Stimulated activated CD4-positive, alpha-beta T cell treated with anti-CD3 and anti-CD28 coated beads, TNF-alpha, amount 100 ng/mL, for 1 hour (primary cell): ENCODE measurements around the gene CCM2.
A peak's percentile ranks its signal among the peaks of the same experiment; 100 is the strongest.
"Not testable (repeated sequence)": the region's sequence is repeated elsewhere in the genome, so short reads cannot be mapped to it uniquely, and the experiment has no call there.

Experiments
- DNase-seq, 3 donors: peaks; one replicate each; pipeline ENCODE4 v3.0.0-alpha.2; 2020; ENCODE audit warnings: low read depth in 3 of 3, low spot score in 1 of 3

CCM2 gene

GRCh38 chr7:44999245-45000092 lies 532 bp upstream of the CCM2 start:
- peak; percentile 95 to 98 (median 97) for DNase-seq

GRCh38 chr7:45001138-45001694 lies 1.2 kb downstream of the CCM2 start:
- peak in 2 of 3 donors; percentile 30 to 51 for DNase-seq

DNA sequence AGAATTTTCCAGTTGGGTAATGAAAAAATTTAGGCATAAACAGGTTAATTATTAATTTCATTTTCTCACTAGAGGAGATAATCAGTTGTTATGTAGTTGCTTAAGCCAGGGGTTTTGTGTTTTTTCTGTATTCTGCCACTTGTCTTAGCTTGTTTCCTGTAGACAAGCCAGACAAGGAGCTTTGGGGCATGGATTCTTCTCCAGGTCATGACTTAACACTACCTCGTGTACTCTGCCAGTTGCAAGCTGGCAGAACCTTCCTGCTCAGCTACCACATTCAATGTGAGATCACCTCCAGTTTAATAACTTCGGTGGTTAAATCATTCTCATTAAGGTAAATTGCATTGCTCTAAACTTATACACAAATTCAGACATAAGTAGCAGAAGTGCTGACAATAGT lies 1.8 kb downstream of the CCM2 start:
- DNase-seq, result no peak

DNA sequence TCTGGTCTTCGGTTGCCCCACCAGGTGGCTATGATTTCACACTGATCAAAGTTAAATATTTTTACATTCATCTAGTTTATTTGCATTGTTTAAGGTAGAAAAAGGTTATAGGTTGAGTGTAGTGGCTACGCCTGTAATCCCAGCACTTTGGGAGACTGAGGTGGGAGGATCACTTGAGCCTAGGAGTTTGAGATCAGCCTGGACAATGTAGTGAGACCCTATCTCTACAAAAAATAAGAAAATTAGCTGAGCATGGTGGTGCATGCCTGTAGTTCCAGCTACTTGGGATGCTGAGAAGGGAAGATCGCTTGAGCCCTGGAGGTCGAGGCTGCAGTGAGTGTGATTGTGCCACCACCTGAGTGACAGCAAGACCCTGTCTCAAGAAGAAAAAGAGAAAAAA lies 3.8 kb downstream of the CCM2 start:
- DNase-seq, result no peak

DNA sequence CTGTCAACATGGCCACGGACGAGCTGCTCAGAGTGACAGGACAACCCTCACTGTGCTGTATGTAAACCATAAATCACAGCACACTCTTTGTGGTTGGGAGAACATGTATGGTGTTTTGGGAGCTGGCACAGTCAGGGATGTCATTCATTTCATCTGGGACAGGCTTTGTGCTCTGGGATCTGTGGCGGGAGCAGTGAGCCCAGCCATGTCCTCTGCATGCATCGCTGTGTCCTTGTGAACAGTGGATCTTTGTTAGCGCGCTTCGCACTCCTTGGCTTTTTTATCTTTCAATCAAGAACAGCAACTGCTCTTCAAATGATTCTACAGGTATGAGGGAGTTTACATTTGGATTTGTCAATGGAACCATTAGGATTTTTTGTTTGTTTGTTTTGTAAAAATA lies 7.1 kb downstream of the CCM2 start:
- DNase-seq, result no peak

- no peak for DNase-seq
These were observed 7.7 kb downstream of the CCM2 start for GRCh38 chr7:45007571-45008328.

DNA sequence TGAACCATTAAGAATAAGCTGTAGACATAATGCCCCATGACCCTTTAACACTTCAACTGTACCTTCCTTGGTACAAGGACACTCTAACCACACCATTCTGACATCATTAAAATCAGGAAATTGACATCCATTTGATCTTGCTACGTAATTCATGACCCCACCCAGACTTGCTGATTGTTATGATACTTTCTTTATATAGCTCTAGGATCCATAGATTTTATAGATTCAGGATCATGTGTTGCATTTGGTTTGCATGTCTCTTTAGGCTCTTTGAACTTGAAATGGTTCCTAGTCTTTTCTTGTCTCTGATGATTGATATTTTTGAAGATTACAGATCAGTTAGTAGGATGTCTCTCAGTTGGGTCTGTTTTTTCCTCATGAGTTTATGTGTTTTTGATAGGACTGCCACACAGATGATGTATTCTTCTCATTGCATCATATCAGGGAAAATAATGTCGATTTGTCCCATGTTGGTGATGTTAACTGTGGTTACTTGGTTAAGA lies 13.5 kb downstream of the CCM2 start:
- DNase-seq, result no peak

DNA sequence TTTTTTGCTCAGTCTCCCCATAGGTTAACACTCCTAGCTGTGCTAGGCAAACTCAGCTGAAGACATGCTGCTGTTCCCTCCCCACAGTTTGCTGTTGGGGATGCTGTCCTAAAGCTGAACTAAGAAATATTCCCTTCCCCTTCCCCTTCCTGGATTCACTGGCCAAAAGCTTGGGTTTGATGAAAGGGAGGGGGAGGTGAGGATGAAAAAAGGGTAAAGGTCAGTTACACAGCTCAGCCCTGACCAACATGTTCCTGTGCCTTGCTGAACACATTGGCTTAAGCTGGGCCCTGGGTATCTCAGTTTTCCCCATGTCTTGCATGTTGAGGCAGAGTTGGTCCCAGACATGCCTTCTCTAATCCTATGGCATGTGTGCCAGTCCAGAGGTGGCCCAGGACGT lies 15.3 kb downstream of the CCM2 start:
- DNase-seq, result no peak

- DNase-seq, result no peak
These were observed 17.3 kb downstream of the CCM2 start for GRCh38 chr7:45017253-45017652.

- no peak for DNase-seq
These were observed 20.9 kb downstream of the CCM2 start for GRCh38 chr7:45020915-45021314.

- DNase-seq, result no peak
These were observed 21.7 kb downstream of the CCM2 start for GRCh38 chr7:45021604-45022296.

GRCh38 chr7:45024126-45024744 lies 24.2 kb downstream of the CCM2 start:
- DNase-seq, result no peak

DNA sequence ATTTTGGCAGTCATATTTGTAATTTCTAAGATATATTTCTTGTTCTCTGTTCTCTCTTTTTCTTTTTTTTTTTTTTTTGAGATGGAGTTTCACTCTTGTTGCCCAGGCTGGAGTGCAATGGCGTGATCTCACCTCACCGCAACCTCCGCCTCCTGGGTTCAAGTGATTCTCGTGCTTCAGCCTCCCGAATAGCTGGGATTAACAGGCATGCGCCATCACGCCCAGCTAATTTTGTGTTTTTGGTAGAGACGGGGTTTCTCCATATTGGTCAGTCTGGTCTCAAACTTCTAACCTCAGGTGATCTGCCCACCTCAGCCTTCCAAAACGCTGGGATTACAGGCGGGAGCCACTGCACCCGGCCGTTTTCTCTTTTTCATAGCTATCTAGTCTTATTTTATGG lies 25.5 kb downstream of the CCM2 start:
- not testable (repeated sequence) for DNase-seq

GRCh38 chr7:45026013-45026412 lies 26.0 kb downstream of the CCM2 start:
- DNase-seq, result no peak

- no peak for DNase-seq
These were observed 27.2 kb downstream of the CCM2 start for GRCh38 chr7:45026984-45027773.

- DNase-seq, result no peak
These were observed 27.7 kb downstream of the CCM2 start for GRCh38 chr7:45027774-45028114.

DNA sequence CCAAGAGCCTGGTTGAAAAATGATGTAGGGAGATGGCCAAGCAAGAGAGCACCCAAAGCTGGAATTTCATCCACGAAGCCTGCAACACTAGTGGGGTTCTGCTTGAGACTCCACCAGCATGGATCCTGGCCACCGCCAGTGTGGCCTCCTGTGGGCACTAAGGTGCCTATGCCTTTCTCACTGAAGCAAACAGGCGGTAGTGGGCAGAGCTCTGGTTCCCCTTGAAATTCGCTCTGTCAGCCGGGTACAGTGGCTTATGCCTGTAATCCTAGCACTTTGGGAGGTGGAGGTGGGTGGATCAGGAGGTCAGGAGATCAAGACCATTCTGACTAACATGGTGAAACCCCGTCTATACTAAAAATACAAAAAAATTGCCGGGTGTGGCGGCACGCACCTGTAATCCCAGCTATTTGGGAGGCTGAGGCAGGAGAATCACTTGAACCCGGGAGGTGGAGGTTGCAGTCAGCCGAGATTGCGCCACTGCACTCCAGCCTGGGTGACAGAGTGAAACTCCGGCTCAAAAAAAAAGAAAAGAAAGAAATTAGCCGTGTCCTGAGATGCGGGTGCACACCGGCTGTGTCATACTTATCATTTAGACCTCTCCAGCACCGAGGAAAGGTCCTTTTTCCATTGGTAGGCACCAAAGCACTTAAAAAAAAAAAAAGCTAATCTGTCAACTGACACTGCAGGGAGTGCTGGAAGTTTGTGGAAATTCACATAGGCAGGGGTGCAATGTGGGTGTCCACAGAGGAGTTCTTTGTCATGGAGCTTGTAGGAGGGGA lies 28.3 kb downstream of the CCM2 start:
- no peak for DNase-seq

DNA sequence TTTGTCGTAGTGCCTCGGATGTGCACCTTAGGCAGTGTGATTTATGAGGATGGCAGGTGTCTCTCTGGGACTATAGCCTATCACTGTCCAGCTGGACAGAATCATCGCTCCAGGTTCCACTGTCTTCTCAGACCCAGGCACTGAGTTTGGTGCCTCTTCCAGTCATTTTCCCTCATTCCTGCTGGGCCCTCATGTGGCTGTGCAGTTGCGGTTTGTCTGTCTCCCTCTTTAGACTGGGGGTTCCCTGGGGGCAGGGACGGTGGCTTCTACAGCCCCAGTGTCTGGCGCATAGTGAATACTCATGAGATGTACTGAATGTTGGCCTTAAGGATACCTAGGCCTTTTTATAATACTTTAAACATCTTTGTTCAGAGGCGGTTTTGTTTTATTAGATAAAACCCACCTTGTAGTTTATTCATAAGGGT lies 28.9 kb downstream of the CCM2 start:
- no peak for DNase-seq

DNA sequence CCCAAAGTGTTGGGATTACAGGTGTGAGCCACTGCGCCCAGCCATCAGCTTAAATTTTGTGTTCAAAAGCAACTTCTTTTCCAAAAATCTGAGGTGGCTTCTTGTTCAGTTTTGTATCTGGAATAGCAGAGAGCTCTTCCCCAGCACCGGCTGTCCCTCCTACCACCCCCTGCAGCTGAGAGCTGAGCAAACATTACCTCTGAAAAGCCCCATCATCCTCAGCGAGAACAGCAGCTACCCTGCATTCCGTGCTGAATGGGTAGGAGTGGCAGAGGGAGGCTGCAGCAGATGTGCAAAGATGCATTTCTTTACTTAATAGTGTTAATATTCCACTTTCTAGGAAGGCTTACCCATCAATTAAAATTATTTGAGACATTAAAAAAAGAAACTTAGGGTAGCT lies 31.8 kb downstream of the CCM2 start:
- no peak for DNase-seq
